Breast epithelium (tissue), 4 donors: ENCODE data around the gene CASQ1. TPM values are rescaled to one million over a fixed set of nuclear protein-coding genes. Genes with fewer than 3 reads are reported as not detected.

ENCODE experiments used
- DNase-seq, 2 donors: peaks; one replicate each; pipeline ENCODE4 v3.0.0-alpha.2; 2019; ENCODE audit warnings: low spot score in 2 of 2
- H3K27ac ChIP-seq, 2 donors: fragments of 200-600 bp; sonication (generic) in 1 of 2; one replicate each; pipeline ENCODE4 v1.5.1; 2016 to 2019; ENCODE audit warnings: mild to moderate bottlenecking in 1 of 2
- H3K27me3 ChIP-seq, 2 donors: fragments of 200-600 bp; sonication (generic) in 1 of 2; one replicate each; pipeline versions ENCODE4 v1.5.1 to v1.6.0; 2017 to 2019; ENCODE audit warnings: control low read depth in 1 of 2, mild to moderate bottlenecking in 1 of 2
- H3K36me3 ChIP-seq: fragments of 200-600 bp; one replicate; pipeline ENCODE4 v1.5.1; 2019
- H3K4me1 ChIP-seq, 2 donors: fragments of 200-600 bp; sonication (generic); one replicate each; pipeline ENCODE4 v1.5.1; 2016 to 2019; ENCODE audit warnings: control low read depth in 1 of 2
- H3K4me3 ChIP-seq, 3 donors: fragments of 200-600 bp; sonication (generic); 1 replicate in 2 of 3; 2 replicates in 1 of 3; pipeline ENCODE4 v1.5.1; 2016 to 2019; ENCODE audit warnings: mild to moderate bottlenecking in 3 of 3, moderate library complexity in 2 of 3
- H3K9me3 ChIP-seq, 2 donors: fragments of 200-600 bp; sonication (generic) in 1 of 2; one replicate each; pipeline ENCODE4 v1.5.1; 2016 to 2019; ENCODE audit warnings: control low read depth in 1 of 2
- CTCF ChIP-seq, 3 donors: fragments of 450-650 bp; IDR thresholded peaks; one replicate each; pipeline ENCODE4 v1.5.1; 2016 to 2017; ENCODE audit warnings: antibody characterized with exemption in 3 of 3, mild to moderate bottlenecking in 3 of 3, moderate library complexity in 3 of 3
- POLR2A ChIP-seq: fragments of 450-650 bp; IDR thresholded peaks from one replicate; pipeline ENCODE4 v1.6.1; 2016; ENCODE audit warnings: antibody characterized with exemption, mild to moderate bottlenecking, moderate library complexity
- POLR2AphosphoS5 ChIP-seq, 3 donors: sonication (generic); formaldehyde crosslinking; IDR thresholded peaks; one replicate each; pipeline ENCODE4 v1.6.1; 2017; ENCODE audit warnings: antibody characterized with exemption in 3 of 3
- intact Hi-C: fragments of 100-400 bp; cut with DNase I; formaldehyde crosslinking; loops from one replicate; pipeline ENCODE4 v1.15.1; 2023; ENCODE audit warnings: low total_unique reads
- total RNA-seq, 3 donors: library from RNA; depleted of rRNA; stranded (reverse); fragments of >200 nt; gene quantifications; one replicate each; pipeline ENCODE4 v1.1.0, GENCODE V29; 2016

The CASQ1 gene
- total RNA-seq, 3 donors from 2014 or later = 0.59 TPM; not detected in 2

GRCh38 chr1:160167580-160167979 lies 22.8 kb upstream of the CASQ1 start:
- H3K4me3 ChIP-seq = no peak overlapping the region
- TF ChIP-seq CTCF (IDR thresholded peaks at IDR 0.05) = no peak
- TF ChIP-seq POLR2AphosphoS5 (IDR thresholded peaks at IDR 0.05) = no peak
- no peak for TF ChIP-seq POLR2A
- H3K4me1 ChIP-seq = no peaks in the 10 kb centered on the region
- no peaks in the 10 kb centered on the region for H3K9me3 ChIP-seq
- no peaks in the 10 kb centered on the region for H3K27me3 ChIP-seq
- intact Hi-C loops = loop anchor here (1.0 kb wide), 1 partner anchor 31 kb away; no protein-coding TSS in a partner anchor
- DNase-seq = no peak
- H3K27ac ChIP-seq = no peak overlapping the region
- H3K36me3 ChIP-seq = no peaks in the 10 kb centered on the region

DNA sequence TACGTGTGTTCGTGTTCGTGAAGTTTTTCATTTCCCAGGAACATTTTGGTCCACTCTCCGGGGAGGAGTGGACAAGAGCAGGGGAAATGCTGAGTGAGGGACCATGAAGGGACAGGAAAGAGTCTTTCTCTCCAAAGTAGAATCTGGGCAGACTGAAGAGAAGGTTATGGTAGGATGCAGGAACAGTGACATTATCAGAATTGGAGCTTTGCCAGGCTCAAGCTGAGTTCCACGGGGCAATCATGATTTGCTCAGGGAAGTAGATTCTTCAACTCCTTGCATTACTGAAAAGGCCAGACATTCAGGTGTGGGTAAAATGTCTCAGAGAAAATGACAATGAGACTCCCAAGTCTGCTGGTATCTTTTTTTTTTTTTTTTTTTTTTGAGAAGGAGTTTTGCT lies 22.4 kb upstream of the CASQ1 start:
- intact Hi-C loops = no loop called here

GRCh38 chr1:160168609-160169369 lies 21.6 kb upstream of the CASQ1 start:
- no peak for DNase-seq
- Histone ChIP-seq H3K36me3 (no peaks in the 10 kb centered on the region), H3K4me1 (no peaks in the 10 kb centered on the region), H3K27ac (no peak overlapping the region), H3K27me3 (no peaks in the 10 kb centered on the region), H3K9me3 (no peaks in the 10 kb centered on the region), H3K4me3 (no peak overlapping the region)
- intact Hi-C loops = no loop called here
- no peak for TF ChIP-seq POLR2AphosphoS5 (IDR thresholded peaks at IDR 0.05)
- TF ChIP-seq POLR2A = no peak
- TF ChIP-seq CTCF (IDR thresholded peaks at IDR 0.05) = no peak

More for the DNA sequence above, 22.4 kb upstream of the CASQ1 start:
- DNase-seq = no peak
- Histone ChIP-seq H3K9me3 (no peaks in the 10 kb centered on the region), H3K27ac (no peak overlapping the region), H3K36me3 (no peaks in the 10 kb centered on the region), H3K27me3 (no peaks in the 10 kb centered on the region), H3K4me3 (no peak overlapping the region), H3K4me1 (no peaks in the 10 kb centered on the region)
- no peak for TF ChIP-seq POLR2A
- no peak for TF ChIP-seq CTCF (IDR thresholded peaks at IDR 0.05)
- TF ChIP-seq POLR2AphosphoS5 (IDR thresholded peaks at IDR 0.05) = no peak

DNA sequence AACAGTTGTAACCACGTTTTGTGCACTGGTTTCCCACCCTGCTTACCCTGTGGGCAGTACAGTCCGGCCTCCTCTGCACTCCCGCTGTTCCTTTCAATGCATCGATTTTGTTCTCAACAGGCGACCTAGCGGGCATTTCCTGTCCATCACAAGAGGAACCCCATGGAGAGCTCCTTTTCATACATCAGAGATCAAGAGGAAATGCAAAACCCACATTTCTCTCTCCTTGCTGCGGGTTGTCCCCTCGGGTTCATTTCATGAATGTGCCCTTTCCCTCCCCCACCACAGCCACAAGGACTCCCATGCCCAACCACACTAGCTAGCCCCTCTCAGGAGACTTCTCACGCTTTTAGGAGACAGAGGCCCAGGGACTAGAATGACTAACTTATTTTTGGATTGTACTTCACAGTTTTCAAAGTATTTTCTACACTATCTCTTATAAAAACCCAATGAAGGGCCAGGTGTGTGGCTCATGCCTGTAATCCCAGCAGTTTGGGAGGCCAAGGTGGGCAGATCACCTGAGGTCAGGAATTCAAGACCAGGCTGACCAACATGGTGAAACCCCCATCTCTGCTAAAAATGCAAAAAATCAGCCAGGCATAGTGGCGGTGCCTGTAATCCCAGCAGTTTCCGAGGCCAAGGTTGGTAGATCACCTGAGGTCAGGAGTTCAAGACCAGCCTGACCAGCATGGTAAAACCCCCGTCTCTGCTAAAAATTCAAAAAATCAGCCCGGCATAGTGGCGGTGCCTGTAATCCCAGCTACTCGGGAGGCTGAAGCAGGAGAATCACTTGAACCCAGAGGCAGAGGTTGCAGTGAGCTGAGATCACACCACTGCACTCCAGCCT lies 20.6 kb upstream of the CASQ1 start:
- Histone ChIP-seq H3K36me3 (no peaks in the 10 kb centered on the region), H3K4me1 (no peaks in the 10 kb centered on the region), H3K4me3 (no peak overlapping the region), H3K27me3 (no peaks in the 10 kb centered on the region), H3K9me3 (no peaks in the 10 kb centered on the region), H3K27ac (no peak overlapping the region)
- TF ChIP-seq POLR2AphosphoS5 (IDR thresholded peaks at IDR 0.05) (no peak), POLR2A (no peak), CTCF (IDR thresholded peaks at IDR 0.05) (no peak)
- no peak for DNase-seq
- intact Hi-C loops = no loop called here

DNA sequence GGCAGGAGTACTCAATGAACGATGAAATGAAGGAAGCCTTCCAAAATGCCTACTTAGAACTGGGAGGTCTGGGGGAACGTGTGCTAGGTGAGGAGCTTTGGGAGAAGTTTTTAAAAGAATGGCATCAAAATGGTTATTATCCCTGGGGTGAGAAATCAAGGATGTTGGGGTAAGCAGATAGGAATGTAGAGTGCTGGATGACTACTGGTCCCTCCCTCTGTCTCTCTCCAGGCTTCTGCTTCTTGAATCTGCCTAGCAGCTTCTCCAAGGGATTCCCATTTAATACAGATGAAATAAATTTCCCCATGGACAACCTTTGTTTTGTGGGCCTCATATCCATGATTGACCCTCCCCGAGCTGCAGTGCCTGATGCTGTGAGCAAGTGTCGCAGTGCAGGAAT lies 19.0 kb upstream of the CASQ1 start:
- Histone ChIP-seq H3K36me3 (no peaks in the 10 kb centered on the region), H3K27me3 (no peaks in the 10 kb centered on the region), H3K4me3 (no peak overlapping the region), H3K9me3 (no peaks in the 10 kb centered on the region), H3K27ac (no peak overlapping the region), H3K4me1 (no peaks in the 10 kb centered on the region)
- no peak for DNase-seq
- TF ChIP-seq CTCF (IDR thresholded peaks at IDR 0.05) (no peak), POLR2AphosphoS5 (IDR thresholded peaks at IDR 0.05) (no peak), POLR2A (no peak)
- intact Hi-C loops = no loop called here
